Myocyte (in vitro differentiated cells): ENCODE data around the gene TMEM187. TPM values are rescaled to one million over a fixed set of nuclear protein-coding genes. Genes with fewer than 3 reads are reported as not detected.
"Not testable (repeated sequence)": the region's sequence is repeated elsewhere in the genome, so short reads cannot be mapped to it uniquely, and the experiment has no call there.

Source experiments
- DNase-seq: peaks from one replicate; pipeline ENCODE4 v3.0.0-alpha.2; 2012; ENCODE audit warnings: low read depth
- total RNA-seq: library from RNA; depleted of rRNA; stranded (reverse); fragments of >200 nt; gene quantifications from 2 replicates; pipeline ENCODE4 v1.2.3, GENCODE V29; 2014

TMEM187 gene
- total RNA-seq, 1 donor from 2014 or later: 10.9 TPM

DNA sequence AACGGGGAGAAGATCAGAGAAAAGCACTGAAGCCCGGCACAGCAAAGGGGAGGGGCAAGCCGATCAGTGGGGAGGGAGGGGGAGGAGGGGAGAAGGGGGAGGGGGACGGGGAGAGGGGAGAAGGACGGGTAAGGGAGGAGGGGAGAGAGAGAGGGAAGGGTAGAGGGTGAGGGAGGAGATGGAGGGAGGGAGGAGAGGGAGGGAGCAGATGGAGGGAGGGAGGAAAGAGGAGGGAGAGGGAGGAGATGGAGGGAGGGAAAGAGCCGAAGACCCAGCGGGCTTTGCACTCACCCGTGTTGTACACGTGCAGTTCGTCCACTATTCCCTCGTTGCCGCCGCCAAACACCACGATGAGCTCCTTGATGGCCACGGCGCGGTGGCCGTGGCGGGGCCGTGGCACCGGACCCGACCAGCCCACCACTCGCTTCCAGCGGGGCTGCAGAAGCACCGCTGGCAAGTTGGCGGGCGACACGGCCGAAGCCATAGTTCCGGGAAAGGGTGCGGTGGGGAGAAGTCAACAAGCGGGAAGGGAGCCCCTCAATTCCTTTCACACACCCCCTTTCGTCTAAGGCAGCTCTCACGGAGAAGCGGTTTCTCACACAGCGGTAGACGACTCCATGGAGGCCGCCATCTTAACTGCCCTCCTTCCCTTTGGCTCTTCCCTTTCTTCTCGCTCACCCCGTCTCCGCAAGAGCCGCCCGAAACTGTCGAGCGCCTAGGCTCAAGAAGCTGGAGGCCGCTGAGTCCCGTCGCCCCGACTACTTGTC lies 2.0 kb upstream of the TMEM187 start:
- DNase-seq: peak; percentile 69

DNA sequence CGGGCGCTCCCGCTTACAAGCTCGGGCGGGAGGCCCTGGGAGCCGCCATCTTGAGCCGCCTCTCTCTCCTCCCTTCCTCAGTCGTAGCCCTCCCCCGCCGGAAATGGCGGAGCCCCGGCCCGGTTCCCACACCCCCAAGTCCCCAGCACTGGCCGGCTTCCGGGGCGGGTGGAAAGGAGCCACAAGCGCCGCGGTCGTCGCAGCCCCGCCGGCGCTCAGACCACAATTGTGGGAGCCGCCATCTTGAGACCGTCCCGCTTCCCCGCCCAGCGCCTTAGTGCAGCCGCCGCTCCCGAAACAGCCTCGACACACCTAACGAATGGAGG lies 1.5 kb upstream of the TMEM187 start:
- DNase-seq: peak; percentile 89

- peak; percentile 91 for DNase-seq
These were observed 845 bp upstream of the TMEM187 start, which contains the start of gene HCFC1 for GRCh38 chrX:153971450-153972367. HCFC1 (minus strand) TSS chrX:153971818; CDS start chrX:153970840, 978 bp downstream.

DNA sequence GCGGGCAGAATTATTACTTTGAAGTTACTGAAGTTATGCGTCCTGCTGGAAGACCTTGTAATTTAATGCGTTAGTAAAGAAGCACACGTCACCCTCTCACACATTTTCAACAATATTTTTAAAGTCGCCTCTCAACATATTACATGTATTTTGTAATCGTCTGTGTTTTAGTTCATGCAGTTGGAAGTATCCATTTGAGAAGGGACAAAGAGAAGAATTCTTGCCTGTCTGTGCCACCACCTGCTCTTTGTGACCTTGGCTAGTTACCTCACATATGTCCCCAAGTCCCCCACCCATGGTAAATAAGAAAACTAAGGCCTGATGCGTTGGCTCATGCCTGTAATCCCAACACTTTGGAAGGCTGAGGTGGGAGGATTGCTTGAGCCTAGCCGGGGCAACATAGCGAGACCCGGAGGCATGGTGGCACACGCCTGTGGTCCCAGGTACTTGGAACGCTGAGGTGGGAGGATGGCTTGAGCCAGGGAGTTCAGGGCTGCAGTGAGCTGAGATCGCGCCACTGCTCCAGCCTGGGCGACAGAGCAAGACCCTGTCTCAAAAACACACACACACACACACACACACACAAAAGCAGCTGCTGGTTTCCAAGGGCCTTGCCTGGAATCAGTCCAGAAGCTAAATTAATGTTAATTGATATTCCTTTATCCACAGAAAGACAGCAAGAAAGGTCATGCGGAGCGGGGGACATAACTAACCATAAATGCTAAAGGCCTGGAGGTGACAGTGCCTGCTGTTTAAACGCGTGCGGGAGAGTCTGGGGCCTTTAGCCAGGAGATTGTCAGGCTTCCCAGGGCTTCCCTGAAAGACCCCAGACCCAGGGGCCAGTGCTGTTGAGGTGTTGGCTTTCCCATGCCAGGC lies 811 bp downstream of the TMEM187 start:
- no peak for DNase-seq

DNA sequence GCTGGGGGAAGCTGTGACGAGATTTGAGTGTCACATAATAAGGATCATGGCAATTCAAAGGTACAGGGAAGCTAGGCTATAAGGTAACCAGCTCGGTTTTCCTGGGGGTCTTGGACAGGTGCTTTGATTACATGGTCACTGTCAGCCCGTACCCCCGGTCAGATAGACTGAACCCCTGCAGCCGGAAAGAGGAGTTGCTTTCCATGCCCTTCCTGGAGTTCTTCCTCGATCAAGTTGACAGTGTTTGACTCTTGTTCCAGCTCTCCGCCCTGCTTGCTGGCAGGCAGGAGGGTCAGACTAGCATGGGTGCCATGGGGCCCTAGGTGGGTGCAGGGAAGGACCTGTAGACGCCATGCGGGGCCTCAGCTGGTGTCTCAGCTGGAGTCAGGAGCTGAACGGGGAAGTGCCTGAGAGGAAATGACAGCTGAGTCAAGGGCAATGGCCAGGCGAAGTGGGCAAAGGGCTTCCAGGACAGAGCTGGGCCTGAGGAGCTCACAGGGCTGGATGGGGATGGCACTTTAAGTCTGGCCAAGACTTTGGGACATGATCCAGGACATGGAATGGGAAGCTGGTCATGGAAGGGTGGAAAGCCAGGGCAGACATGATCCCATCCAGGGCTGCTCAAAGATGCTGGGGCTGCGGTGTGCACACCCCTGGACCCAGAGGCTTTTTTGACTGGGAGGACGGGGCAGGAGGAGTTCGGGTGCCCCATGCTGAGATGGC lies 1.6 kb downstream of the TMEM187 start:
- DNase-seq: no peak

DNA sequence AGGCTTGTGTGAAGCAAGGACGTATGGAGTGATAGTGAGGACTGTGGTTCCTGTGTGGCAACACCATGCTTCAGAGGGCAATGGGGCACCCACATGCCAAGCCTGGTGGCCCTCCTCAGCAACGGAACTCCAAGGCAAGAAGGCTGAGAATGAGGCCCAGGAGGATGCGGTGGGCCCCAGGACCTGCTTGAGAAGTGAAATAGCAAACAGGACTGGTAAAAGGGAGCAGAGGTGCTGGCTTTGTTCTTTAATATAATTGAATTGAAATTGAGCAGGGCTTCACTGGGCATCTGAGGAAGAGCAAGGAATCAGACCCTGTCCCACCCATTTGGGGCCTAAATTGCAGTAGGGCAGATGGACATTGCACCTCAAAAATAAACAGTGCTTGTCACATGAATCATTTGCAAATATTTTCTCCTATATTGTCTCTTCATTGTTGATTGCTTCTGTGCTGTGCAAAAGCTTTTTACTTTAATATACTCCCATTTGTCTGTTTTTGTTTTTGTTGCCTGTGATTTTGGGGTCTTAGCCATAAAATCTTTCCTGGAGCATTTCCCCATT lies 2.3 kb downstream of the TMEM187 start:
- DNase-seq: no peak

- DNase-seq: not testable (repeated sequence)
These were observed 7.8 kb downstream of the TMEM187 start for GRCh38 chrX:153980394-153980793.

- DNase-seq: no peak
These were observed 8.7 kb downstream of the TMEM187 start for GRCh38 chrX:153981231-153981630.

GRCh38 chrX:153981771-153982533 lies 9.4 kb downstream of the TMEM187 start:
- no peak for DNase-seq

DNA sequence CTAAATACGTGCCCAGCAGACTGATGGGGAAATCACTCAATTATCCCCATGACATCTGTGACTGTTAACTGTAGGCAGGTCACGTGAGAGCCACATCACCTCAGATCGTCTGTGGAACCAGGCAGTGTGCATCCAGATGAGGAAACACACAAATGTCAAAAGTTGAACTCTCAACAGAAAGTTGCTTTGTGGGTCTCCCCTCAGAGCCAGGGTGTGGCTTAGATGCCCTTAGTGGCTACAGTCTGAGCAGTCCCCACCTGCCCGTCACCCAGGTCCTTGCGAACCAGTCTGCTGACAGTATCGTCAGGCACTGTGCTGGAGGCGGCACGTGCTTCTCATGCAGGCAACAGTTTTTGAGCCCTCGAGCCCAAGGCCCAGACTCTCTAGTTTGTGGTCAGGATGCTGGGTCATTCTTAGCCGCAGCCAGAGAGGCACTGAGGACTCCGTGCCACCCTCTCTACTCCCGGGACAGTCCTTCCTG lies 10.8 kb downstream of the TMEM187 start:
- DNase-seq: no peak

- DNase-seq: no peak
These were observed 12.0 kb downstream of the TMEM187 start for GRCh38 chrX:153984351-153985178.

- no peak for DNase-seq
These were observed 15.9 kb downstream of the TMEM187 start for GRCh38 chrX:153988493-153988892.

DNA sequence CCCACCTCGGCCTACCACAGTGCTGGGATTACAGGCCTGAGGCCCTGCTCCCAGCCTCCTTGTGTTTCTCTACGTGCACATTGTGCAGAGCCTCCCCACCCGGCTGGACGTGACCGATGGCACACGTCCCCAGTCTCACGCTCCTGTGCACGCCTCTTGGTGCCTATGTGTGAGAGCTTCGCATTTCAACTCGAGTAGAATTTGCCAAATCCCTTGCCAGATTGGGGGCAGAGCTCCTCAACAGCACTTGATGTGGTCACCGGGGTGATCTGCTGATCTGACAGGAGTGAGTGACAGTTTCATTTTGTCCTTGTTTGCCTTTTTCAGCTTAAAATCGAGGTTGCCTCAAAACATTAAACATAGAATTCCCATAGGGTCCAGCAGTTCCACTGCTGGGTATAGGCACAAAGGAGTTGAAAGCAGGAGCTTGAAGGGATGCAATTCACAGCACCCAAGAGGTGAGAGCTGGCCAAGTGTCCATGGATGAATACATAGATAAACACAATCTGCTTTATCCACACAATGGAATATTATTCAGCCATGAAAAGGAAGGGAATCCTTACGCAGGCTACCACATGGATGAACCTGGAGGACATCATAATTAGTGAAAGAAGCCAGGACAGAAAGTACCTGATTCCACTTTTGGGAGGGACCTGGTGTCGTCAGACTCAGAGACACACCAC lies 17.6 kb downstream of the TMEM187 start:
- no peak for DNase-seq

- no peak for DNase-seq
These were observed 18.5 kb downstream of the TMEM187 start for GRCh38 chrX:153991013-153991580.

- DNase-seq: no peak
These were observed 19.6 kb downstream of the TMEM187 start for GRCh38 chrX:153992180-153992579.

DNA sequence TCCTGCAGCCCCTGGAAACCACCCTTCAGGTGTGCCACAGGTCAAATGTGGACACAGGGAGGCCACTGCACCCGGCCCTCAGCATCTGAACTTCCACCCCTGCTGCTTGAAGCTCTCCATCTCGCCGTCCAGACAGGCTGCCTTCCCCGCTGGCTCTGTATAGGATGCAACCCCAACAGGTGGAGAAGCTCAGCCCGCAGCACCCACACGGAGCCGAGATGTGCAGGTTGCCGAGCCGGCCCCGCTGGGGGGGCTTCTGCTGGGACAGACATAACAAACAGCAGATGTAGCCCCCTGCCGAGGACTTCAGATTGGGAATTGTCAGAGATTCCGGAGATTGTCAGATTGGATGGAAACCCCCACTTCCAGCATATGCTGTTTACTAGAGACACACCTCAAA lies 20.5 kb downstream of the TMEM187 start:
- DNase-seq: no peak

- no peak for DNase-seq
These were observed 21.4 kb downstream of the TMEM187 start for GRCh38 chrX:153993978-153994377.

GRCh38 chrX:153994398-153994797 lies 21.8 kb downstream of the TMEM187 start:
- DNase-seq: not testable (repeated sequence)
